ENCODE measurements around the gene SNCAIP. TPM values are rescaled to one million over a fixed set of nuclear protein-coding genes. Genes with fewer than 3 reads are reported as not detected.

The SNCAIP gene
- total and polyA plus RNA-seq, 2 experiments from 2014 or later: 1.5 to 2.4 TPM

GRCh38 chr5:122404018-122404417 is 92.0 kb downstream of the SNCAIP start:
- Histone ChIP-seq H3F3A (ENCODE audit: insufficient read depth) (no peaks in the 10 kb centered on the region), H3K36me3 (ENCODE audit: low read depth) (no peaks in the 10 kb centered on the region), H3K4me1 (ENCODE audit: insufficient read depth) (no peaks in the 10 kb centered on the region), H3K4me3 (no peak overlapping the region), H2AFZ (no peak overlapping the region), H3K27ac (no peak overlapping the region), H3K9ac (no peak overlapping the region), H3K79me2 (ENCODE audit: insufficient read depth) (no peaks in the 10 kb centered on the region), H3K9me3 (ENCODE audit: low read depth) (no peaks in the 10 kb centered on the region), H3K27me3 (replicated peaks; ENCODE audit: insufficient read depth) (no peaks in the 10 kb centered on the region), H3K9me2 (ENCODE audit: insufficient read depth) (no peaks in the 10 kb centered on the region), H3K4me2 (ENCODE audit: unreplicated experiment) (no peak overlapping the region), H4K20me1 (ENCODE audit: insufficient read depth) (no peaks in the 10 kb centered on the region)
- 79 to 81% methylated on average over 5 of the region's 5 CpGs for WGBS, 2 experiments (ENCODE audit: low coverage in 1 of 2, low lambda C conversion rate in 2 of 2, missing lambda C conversion rate in 2 of 2)
- in situ Hi-C loops (cut with MboI): no loop called here
- no peak for TF ChIP-seq EZH2phosphoT487 (IDR thresholded peaks at IDR 0.05; ENCODE audit: insufficient read depth, low read depth)
- TF ChIP-seq EZH2 (IDR thresholded peaks at IDR 0.05; ENCODE audit: insufficient read depth, poor library complexity, severe bottlenecking): no peak
- DNase-seq: no peak

DNA sequence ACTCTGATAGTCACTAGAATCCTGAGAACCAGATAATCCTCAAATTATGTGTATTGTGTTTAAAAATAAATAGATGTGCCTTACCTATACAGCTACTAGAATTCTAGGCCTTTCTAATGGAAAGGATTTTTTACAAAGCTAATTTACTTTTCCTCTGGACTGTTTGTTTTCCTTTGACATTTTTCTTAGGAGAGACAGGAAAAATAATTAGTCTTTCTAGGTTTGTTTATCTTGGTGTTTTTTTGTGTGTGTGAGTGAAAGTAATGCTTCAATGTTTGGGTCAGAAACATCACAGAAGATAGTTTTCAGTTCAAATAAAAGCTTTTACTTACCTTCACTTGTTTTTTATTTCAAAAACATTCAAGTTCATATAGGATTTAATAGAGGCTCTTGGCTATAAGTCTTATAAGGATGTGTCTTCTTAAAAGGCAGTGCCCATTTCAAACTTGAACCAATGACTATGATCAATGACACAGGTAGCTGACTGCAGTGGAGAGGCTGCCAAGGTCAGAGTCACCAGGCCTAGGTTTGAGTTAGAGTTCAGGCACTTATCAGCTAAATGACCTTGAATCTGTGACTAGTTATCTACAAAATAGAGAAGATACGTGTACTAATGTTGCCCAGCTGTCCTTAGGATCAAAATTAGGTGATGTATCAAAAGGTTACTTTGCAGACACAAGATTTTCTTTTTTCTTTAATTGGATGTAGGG is 92.8 kb downstream of the SNCAIP start:
- Histone ChIP-seq H2AFZ (no peak overlapping the region), H3K9me2 (ENCODE audit: insufficient read depth) (no peaks in the 10 kb centered on the region), H3K4me1 (ENCODE audit: insufficient read depth) (no peaks in the 10 kb centered on the region), H3K79me2 (ENCODE audit: insufficient read depth) (no peaks in the 10 kb centered on the region), H3F3A (ENCODE audit: insufficient read depth) (no peaks in the 10 kb centered on the region), H3K36me3 (ENCODE audit: low read depth) (no peaks in the 10 kb centered on the region), H3K4me2 (ENCODE audit: unreplicated experiment) (no peak overlapping the region), H3K27me3 (replicated peaks; ENCODE audit: insufficient read depth) (no peaks in the 10 kb centered on the region), H3K27ac (no peak overlapping the region), H3K9ac (no peak overlapping the region), H4K20me1 (ENCODE audit: insufficient read depth) (no peaks in the 10 kb centered on the region), H3K9me3 (ENCODE audit: low read depth) (no peaks in the 10 kb centered on the region), H3K4me3 (no peak overlapping the region)
- DNase-seq: no peak
- WGBS, 2 experiments (ENCODE audit: low coverage in 1 of 2, low lambda C conversion rate in 2 of 2, missing lambda C conversion rate in 2 of 2): 75 to 83% methylated on average over 1 of the region's 1 CpG
- in situ Hi-C loops (cut with MboI): no loop called here
- no peak for TF ChIP-seq EZH2phosphoT487 (IDR thresholded peaks at IDR 0.05; ENCODE audit: insufficient read depth, low read depth)
- no peak for TF ChIP-seq EZH2 (IDR thresholded peaks at IDR 0.05; ENCODE audit: insufficient read depth, poor library complexity, severe bottlenecking)

DNA sequence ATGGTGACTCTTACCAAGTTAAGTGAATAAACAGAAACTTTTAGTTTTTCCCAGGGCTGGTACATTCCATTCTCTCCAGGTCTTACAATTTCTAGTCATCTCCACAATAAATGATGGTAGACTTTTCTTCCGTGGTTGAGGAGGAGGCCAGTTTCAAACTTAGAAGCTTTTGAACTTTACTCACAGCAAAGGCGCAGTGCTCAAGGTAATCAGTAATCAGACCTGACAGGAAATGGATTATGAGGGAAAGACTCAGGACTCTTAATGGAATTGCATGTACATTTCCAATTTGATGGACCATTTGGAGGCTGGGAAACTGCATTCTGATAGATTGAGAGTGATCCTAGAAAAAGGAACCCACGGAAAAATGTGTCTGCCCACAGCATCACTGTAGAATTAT is 93.7 kb downstream of the SNCAIP start:
- no peaks in the 10 kb centered on the region for H3K9me3 ChIP-seq (ENCODE audit: low read depth)
- no peak overlapping the region for H3K4me3 ChIP-seq
- no peak overlapping the region for H3K27ac ChIP-seq
- in situ Hi-C loops (cut with MboI): no loop called here
- no peaks in the 10 kb centered on the region for H3K79me2 ChIP-seq (ENCODE audit: insufficient read depth)
- no peak overlapping the region for H3K9ac ChIP-seq
- H3K36me3 ChIP-seq (ENCODE audit: low read depth): no peaks in the 10 kb centered on the region
- no peaks in the 10 kb centered on the region for H3F3A ChIP-seq (ENCODE audit: insufficient read depth)
- no peak for TF ChIP-seq EZH2 (IDR thresholded peaks at IDR 0.05; ENCODE audit: insufficient read depth, poor library complexity, severe bottlenecking)
- no peak for TF ChIP-seq EZH2phosphoT487 (IDR thresholded peaks at IDR 0.05; ENCODE audit: insufficient read depth, low read depth)
- WGBS, 2 experiments (ENCODE audit: low coverage in 1 of 2, low lambda C conversion rate in 2 of 2, missing lambda C conversion rate in 2 of 2): 76 to 80% methylated on average over 3 of the region's 3 CpGs
- H2AFZ ChIP-seq: no peak overlapping the region
- no peak for DNase-seq
- no peak overlapping the region for H3K4me2 ChIP-seq (ENCODE audit: unreplicated experiment)
- H3K4me1 ChIP-seq (ENCODE audit: insufficient read depth): no peaks in the 10 kb centered on the region
- no peaks in the 10 kb centered on the region for H3K27me3 ChIP-seq (replicated peaks; ENCODE audit: insufficient read depth)
- no peaks in the 10 kb centered on the region for H3K9me2 ChIP-seq (ENCODE audit: insufficient read depth)
- H4K20me1 ChIP-seq (ENCODE audit: insufficient read depth): no peaks in the 10 kb centered on the region

DNA sequence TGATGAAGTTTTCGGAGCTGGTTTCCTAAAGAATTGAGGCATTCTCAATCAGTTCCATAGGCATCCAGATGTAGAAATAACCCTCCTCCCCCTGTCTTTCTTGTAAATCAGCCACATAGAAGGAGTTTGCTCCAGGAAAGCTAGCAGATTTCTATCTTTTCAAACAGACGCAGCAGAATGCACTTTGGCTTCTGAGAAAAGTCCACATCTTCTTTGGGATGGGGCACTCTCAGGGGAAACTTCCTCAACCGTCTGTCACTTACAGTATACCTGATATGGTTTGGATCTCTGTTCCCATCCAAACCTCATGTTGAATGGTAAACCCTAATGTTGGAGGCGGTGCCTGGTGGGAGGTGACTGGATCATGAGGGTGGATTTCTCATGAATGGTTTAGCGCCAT is 94.1 kb downstream of the SNCAIP start:
- H3F3A ChIP-seq (ENCODE audit: insufficient read depth): no peaks in the 10 kb centered on the region
- no peak overlapping the region for H3K27ac ChIP-seq
- 96 to 99% methylated on average over 5 of the region's 5 CpGs for WGBS, 2 experiments (ENCODE audit: low coverage in 1 of 2, low lambda C conversion rate in 2 of 2, missing lambda C conversion rate in 2 of 2)
- no peaks in the 10 kb centered on the region for H3K9me2 ChIP-seq (ENCODE audit: insufficient read depth)
- H4K20me1 ChIP-seq (ENCODE audit: insufficient read depth): no peaks in the 10 kb centered on the region
- in situ Hi-C loops (cut with MboI): no loop called here
- no peaks in the 10 kb centered on the region for H3K79me2 ChIP-seq (ENCODE audit: insufficient read depth)
- no peak overlapping the region for H3K4me2 ChIP-seq (ENCODE audit: unreplicated experiment)
- no peak for TF ChIP-seq EZH2 (IDR thresholded peaks at IDR 0.05; ENCODE audit: insufficient read depth, poor library complexity, severe bottlenecking)
- TF ChIP-seq EZH2phosphoT487 (IDR thresholded peaks at IDR 0.05; ENCODE audit: insufficient read depth, low read depth): no peak
- no peaks in the 10 kb centered on the region for H3K27me3 ChIP-seq (replicated peaks; ENCODE audit: insufficient read depth)
- H3K9ac ChIP-seq: no peak overlapping the region
- H3K36me3 ChIP-seq (ENCODE audit: low read depth): no peaks in the 10 kb centered on the region
- no peak overlapping the region for H2AFZ ChIP-seq
- no peaks in the 10 kb centered on the region for H3K4me1 ChIP-seq (ENCODE audit: insufficient read depth)
- H3K4me3 ChIP-seq: no peak overlapping the region
- DNase-seq: no peak
- no peaks in the 10 kb centered on the region for H3K9me3 ChIP-seq (ENCODE audit: low read depth)

All from GM23248 (cell line).